HG03045 (cell line): ENCODE data around the gene PDPK1.

Source experiments
- ATAC-seq: cut with Tn5 transposase; IDR thresholded peaks from one replicate; pipeline ENCODE4 v1.9.1; 2021; ENCODE audit warnings: mild to moderate bottlenecking, moderate library complexity; ENCODE audit not compliant: unreplicated experiment

Gene PDPK1

GRCh38 chr16:2507052-2507659 lies 30.7 kb upstream of the PDPK1 start:
- ATAC-seq: peak; percentile 40

DNA sequence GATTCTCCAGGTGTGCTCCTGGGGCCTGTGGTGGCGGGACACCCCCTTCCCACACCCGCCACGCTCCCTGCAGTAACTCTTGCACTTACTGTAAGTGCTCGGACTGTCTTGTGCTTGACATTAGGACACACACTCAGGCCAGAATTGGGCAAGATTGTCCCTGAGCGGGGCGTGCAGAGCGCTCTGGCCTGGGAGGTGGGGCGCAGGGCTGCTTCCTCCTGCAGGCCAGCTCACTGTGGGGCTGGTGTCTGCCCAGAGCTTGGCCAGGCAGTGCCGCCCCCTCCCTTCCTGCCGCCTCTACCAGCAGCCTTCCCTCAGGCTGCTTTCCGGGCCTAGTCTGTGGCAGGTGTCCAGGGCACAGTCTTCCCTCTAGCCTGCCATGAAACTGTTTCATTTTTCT lies 30.2 kb upstream of the PDPK1 start:
- no peak for ATAC-seq

DNA sequence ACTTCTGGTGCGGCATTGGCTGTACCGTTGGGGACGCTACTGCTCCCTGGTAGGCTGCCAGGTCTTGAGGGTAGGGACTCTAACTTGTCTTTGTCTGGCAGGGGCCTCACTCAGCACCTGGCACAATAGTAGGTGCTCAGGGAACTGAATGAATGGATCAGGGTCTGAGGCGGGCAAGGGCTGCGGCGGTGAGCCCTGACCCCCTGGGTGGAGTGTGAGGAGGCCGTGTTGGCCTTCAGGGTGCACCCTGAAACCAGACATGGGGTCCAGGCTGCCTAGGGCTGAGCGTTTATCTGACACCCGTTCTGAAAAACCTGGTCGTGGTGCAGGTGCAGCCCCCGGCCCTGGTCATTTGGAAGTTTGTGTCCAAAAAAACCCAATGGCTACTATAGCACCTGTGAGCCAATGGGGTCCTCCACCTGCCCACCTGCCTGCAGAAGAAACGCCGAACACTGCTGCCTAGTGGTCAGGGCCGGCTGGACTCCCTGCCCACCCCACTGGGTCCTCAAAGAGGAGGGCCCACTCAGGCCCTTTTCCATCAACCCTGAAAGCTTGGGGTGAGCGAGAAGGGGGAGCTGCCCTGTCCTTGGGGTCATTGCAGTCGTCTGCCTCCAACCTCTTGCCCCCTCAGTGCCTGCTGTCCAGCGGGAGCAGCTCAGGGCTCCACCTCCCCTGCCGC lies 29.0 kb upstream of the PDPK1 start:
- no peak for ATAC-seq

GRCh38 chr16:2511128-2511800 lies 26.6 kb upstream of the PDPK1 start:
- no peak for ATAC-seq

DNA sequence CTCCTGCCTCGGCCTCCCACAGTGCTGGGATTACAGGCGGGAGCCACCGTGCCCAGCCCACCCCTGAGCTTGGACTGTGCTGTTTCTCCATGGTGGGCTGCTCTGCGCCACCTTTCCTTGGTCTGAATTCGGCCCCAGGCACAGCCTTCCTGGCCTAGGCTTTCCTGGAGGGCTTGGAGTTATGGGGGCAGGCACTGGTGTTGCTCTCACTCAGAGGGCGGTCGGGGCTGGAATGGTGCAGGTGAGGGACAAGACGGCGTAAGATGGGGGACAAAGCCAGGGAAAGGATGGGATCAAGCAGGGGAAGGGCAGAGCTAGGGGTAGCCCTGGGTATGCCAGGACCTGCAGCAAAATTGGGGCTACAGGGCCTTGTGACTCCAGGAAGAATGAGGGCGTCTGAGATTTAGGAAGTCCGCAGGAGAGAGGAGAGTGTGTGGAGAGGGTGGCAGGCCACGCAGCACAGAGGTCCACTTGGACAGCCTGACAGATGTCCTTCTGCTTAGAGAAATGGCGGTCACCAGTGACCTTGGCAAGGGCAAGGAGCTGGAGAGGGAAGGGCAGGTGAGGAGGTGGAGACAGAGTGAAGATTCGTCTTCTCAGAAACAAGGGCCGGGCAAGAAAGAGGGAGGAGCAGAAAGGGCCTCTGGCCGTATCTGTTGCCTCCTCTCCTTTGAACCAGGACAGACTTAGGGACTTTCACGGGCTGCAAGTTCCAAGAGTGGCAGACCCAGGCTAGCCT lies 25.7 kb upstream of the PDPK1 start:
- no peak for ATAC-seq

GRCh38 chr16:2512735-2513404 lies 25.0 kb upstream of the PDPK1 start:
- ATAC-seq: peak; percentile 3

- peak; percentile 64 for ATAC-seq
These were observed 24.2 kb upstream of the PDPK1 start, which contains the start of gene ATP6V0C for GRCh38 chr16:2513405-2514332. Gene ATP6V0C, plus strand, starts transcription at chr16:2513952. Its CDS starts 152 bp downstream, at chr16:2514104.

GRCh38 chr16:2514333-2515179 lies 23.3 kb upstream of the PDPK1 start:
- no peak for ATAC-seq

DNA sequence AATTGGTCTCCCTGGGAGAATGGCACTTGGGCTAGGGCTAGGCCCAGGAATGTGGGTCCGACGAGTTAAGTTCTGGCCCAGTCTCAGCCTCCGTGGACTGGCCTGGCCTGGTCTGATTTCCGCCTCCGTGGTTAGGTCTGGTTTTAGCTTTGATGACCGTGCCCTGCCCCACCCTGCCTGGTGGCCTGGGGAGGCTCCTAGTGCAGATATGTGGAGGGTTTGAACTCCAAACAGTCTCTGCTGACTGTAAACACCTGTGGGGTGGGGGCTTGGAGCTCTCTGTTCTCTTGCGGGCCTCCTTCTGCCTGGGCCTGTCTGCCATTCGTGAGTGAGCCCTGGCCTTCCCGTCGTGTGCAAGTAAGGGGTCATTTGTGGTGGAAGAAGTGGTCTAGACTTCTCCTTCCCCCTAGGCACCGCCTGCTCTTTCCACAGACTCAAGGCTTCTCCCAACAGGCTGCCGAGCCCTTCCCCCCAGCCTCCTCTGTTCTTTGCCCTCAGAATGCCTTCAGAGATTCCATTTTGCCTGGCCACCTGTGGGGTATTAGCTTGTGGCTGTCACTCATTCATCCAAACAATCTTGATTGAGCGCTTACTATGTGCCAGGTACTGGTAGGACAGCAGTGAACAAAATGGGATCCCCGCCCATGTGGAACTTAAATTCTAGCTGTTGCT lies 22.5 kb upstream of the PDPK1 start:
- no peak for ATAC-seq

DNA sequence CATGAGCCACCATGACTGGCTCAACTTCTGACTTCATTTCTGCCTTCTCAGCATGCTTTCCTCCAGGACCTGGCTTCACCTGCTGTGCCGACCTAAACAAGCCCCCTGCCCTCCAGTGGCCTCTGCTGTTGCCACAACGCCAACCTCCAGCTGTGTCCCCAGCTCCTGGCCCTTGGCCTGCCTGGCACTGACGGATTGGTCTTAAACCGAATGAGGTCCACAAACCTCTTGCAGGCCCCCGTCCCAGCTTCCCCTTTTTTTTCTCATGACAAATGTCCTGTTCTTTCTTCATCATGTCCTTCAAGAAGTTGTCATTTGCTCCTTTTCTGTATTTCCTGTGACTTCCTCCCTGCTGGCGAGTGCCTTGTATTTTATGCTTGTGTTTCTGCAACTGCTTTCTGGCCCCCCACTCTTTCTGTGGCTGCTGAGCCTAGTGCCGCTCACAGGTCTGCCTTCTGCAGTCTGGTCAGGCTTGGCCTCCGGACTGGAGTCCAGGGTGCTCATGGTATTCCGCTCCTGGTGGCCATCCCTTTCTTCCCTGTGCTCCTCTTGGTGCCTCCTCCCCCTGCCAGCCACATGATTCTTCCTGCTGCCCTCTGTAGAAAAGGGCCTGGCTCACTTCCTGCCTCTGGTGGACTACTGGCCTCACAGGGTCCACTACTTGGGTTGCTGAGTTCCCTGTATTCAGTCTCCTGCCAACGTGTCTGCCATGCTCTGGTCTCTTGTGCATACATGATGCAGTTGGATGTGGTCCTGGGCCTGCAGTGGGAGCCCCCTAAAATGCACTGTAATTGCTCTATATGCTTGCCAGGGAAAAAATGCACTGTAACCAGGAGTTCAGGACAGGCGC lies 21.2 kb upstream of the PDPK1 start:
- ATAC-seq: no peak

GRCh38 chr16:2517954-2518605 lies 19.7 kb upstream of the PDPK1 start:
- ATAC-seq: no peak

GRCh38 chr16:2518823-2519710 lies 18.8 kb upstream of the PDPK1 start:
- ATAC-seq: no peak

DNA sequence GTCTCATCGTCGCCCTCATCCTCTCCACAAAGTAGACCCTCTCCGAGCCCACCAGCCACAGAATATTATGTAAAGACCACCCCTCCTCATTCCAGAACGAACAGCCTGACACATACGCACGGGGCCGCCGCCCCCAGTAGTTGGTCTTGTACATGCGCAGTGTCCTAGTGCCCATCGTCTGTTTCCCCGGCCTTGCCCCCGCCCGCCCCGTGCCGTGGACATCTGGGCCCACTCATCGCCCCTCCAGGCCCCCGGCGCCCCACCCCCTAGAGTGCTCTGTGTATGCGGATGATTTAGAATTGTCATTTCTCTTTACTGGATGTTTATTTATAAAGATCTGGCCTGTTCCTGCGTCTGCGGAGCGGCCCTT lies 18.1 kb upstream of the PDPK1 start:
- no peak for ATAC-seq

DNA sequence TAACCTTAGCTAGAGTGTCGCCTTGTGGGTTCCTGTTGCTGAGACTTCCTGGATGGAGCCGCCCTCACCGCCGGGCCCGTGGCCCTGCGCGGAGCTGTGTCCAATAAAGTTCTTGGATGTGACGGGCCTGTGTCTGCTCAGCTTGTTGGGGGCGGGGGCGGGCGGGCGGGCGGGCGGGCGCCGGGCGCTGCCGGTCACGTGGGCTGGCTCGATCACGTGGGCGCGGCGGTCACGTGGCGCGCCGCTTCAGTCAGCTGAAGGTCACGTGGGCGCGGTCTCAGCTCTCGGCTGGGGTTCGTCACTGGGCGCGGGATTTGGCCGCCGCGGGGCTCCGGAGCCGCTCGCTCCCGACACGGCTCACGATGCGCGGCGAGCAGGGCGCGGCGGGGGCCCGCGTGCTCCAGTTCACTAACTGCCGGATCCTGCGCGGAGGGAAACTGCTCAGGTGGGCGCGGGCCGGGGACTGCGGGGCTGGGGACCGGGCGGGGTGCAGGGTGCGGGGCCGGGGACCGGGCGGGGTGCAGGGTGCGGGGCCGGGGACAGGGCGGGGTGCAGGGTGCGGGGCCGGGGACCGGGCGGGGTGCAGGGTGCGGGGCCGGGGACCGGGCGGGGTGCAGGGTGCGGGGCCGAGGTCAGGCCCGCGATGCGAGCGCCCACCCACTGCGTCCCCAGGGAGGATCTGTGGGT lies 17.6 kb upstream of the PDPK1 start, which contains the start of gene AMDHD2:
Gene AMDHD2, plus strand, starts transcription at position 275 of the 687 bp plus-strand sequence. Its CDS starts 88 bp downstream, at position 363.
- no peak for ATAC-seq

DNA sequence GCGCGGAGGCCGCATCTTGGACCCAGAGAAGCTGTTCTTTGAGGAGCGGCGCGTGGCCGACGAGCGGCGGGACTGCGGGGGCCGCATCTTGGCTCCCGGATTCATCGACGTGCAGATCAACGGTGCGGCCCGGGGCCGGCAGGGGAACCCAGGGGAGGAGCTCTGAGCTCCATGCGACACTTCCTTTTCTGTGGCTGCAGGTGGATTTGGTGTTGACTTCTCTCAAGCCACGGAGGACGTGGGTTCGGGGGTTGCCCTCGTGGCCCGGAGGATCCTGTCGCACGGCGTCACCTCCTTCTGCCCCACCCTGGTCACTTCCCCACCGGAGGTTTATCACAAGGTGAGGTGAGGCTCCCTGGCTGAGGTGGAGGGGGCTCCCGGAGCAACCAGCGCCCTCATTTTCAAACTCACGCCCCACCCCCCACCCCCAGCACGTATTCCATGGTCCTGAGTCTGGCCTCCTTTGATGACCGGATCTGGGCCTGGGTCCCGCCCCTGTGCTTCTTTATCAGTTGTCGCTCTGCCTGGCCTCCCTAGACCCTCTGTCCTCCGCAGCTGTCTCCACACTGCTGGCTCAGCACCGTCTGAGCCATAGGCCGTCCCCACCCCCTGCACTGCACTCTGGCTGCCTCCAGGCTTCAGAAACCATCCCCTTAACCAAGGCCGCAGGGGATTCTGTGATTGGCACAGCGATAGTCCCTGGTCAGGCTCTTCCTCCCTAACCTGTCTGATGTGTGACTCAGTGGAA lies 16.9 kb upstream of the PDPK1 start:
- ATAC-seq: no peak
